H1 (cell line): ENCODE results near the gene GRM8. TPM values are rescaled to one million over a fixed set of nuclear protein-coding genes. Genes with fewer than 3 reads are reported as not detected.

ENCODE experiments used
- CTCF ChIA-PET: fragments of 300-600 bp; sonication (Branson Sonifier 250); formaldehyde crosslinking; loops from one replicate; lab custom pipeline; 2021; ENCODE audit not compliant: partially characterized antibody; lab: Charles Lee
- POLR2A ChIA-PET: fragments of 300-600 bp; sonication (Branson Sonifier 250); formaldehyde crosslinking; loops from one replicate; lab custom pipeline; 2021; ENCODE audit warnings: inconsistent platforms; ENCODE audit not compliant: partially characterized antibody; lab: Charles Lee
- DNase-seq, 2 experiments: peaks; one replicate each; pipeline versions ENCODE4 v3.0.0 to v3.0.0-alpha.2; 2010 to 2022; ENCODE audit warnings: low spot score in 2 of 2, low read depth in 1 of 2, mixed read lengths in 1 of 2
- FAIRE-seq: peaks from 2 replicates; lab custom pipeline; 2011; peaks lifted over from hg19 to GRCh38; lab: Jason Lieb, UNC
- H2AFZ ChIP-seq: 2 replicates; pipeline ENCODE4 v1.8.1; 2012; ENCODE audit warnings: low read length, inconsistent platforms
- H2AK5ac ChIP-seq: 2 replicates; pipeline ENCODE4 v1.6.1; 2013; ENCODE audit warnings: low read depth, low read length
- H2BK120ac ChIP-seq: replicated peaks from 2 replicates; pipeline ENCODE3; 2013; ENCODE audit warnings: low read depth, low read length, inconsistent platforms
- H2BK12ac ChIP-seq: 2 replicates; pipeline ENCODE4 v1.6.1; 2013; ENCODE audit warnings: low read depth, low read length
- H2BK15ac ChIP-seq: 2 replicates; pipeline ENCODE4 v1.6.1; 2013; ENCODE audit warnings: low read length
- H2BK20ac ChIP-seq: 2 replicates; pipeline ENCODE4 v1.6.1; 2013; ENCODE audit warnings: low read length
- H2BK5ac ChIP-seq: 2 replicates; pipeline ENCODE4 v1.6.1; 2013; ENCODE audit warnings: low read depth, low read length
- H3K14ac ChIP-seq: 2 replicates; pipeline ENCODE4 v1.6.1; 2013; ENCODE audit warnings: inconsistent platforms; ENCODE audit not compliant: insufficient read length
- H3K18ac ChIP-seq: 2 replicates; pipeline ENCODE4 v1.6.1; 2013; ENCODE audit warnings: low read length; ENCODE audit errors: extremely low read depth
- H3K23ac ChIP-seq: 2 replicates; pipeline ENCODE4 v1.6.1; 2013; ENCODE audit warnings: inconsistent platforms; ENCODE audit not compliant: insufficient read length
- H3K23me2 ChIP-seq: 2 replicates; pipeline ENCODE4 v1.6.1; 2013; ENCODE audit warnings: low read depth, low read length
- H3K27ac ChIP-seq: 2 replicates; pipeline ENCODE4 v1.6.1; 2011; ENCODE audit warnings: low read depth, low read length, inconsistent platforms
- H3K27me3 ChIP-seq, 4 experiments: replicated peaks in 1 of 4; 1 replicate in 1 of 4; 2 replicates in 3 of 4; pipeline versions ENCODE4 v1.6.1 to v1.8.1; 2011 to 2013; ENCODE audit warnings: low read length in 3 of 4, mild to moderate bottlenecking in 3 of 4, inconsistent platforms in 2 of 4, mixed read lengths in 2 of 4, moderate library complexity in 1 of 4; ENCODE audit not compliant: control insufficient read depth in 3 of 4, insufficient read depth in 3 of 4; ENCODE audit errors: extremely low read depth in 1 of 4
- H3K36me3 ChIP-seq, 4 experiments: 2 replicates each; pipeline versions ENCODE4 v1.6.1 to v1.8.1; 2011 to 2013; ENCODE audit warnings: mild to moderate bottlenecking in 4 of 4, low read length in 3 of 4, moderate library complexity in 2 of 4, control low read depth in 1 of 4, inconsistent platforms in 1 of 4; ENCODE audit not compliant: insufficient read depth in 4 of 4, control insufficient read depth in 2 of 4
- H3K4ac ChIP-seq: replicated peaks from 2 replicates; pipeline ENCODE3; 2013; ENCODE audit warnings: low read length, low read depth, mixed read lengths, inconsistent platforms; ENCODE audit not compliant: insufficient read length
- H3K4me1 ChIP-seq, 4 experiments: replicated peaks in 1 of 4; 1 replicate in 1 of 4; 2 replicates in 3 of 4; pipeline versions ENCODE4 v1.6.1 to v1.8.1; 2011 to 2013; ENCODE audit warnings: low read length in 3 of 4, inconsistent platforms in 2 of 4, mixed read lengths in 1 of 4; ENCODE audit not compliant: insufficient read depth in 4 of 4, control insufficient read depth in 3 of 4
- H3K4me2 ChIP-seq, 2 experiments: 2 replicates each; pipeline versions ENCODE4 v1.6.1 to v1.8.1; 2011 to 2013; ENCODE audit warnings: low read depth in 2 of 2, low read length in 2 of 2, control low read depth in 1 of 2, inconsistent platforms in 1 of 2, mild to moderate bottlenecking in 1 of 2; ENCODE audit not compliant: insufficient read depth in 1 of 2
- H3K4me3 ChIP-seq, 4 experiments: fragments of 200-600, 300-600 bp in 1 of 4; sonication (generic), shearing (Covaris generic), sonication (Bioruptor Twin) in 1 of 4; 2 replicates each; pipeline versions ENCODE4 v1.5.1 to v1.8.1; 2011 to 2016; ENCODE audit warnings: low read length in 4 of 4, low read depth in 3 of 4, control low read depth in 2 of 4, inconsistent platforms in 2 of 4, mild to moderate bottlenecking in 2 of 4, mixed read lengths in 1 of 4, moderate library complexity in 1 of 4; ENCODE audit not compliant: insufficient read depth in 2 of 4; ENCODE audit errors: extremely low read depth in 1 of 4
- H3K56ac ChIP-seq: replicated peaks from 2 replicates; pipeline ENCODE3; 2013; ENCODE audit warnings: low read depth, mild to moderate bottlenecking, mixed read lengths, low read length, inconsistent platforms; ENCODE audit not compliant: insufficient read length
- H3K79me1 ChIP-seq: 2 replicates; pipeline ENCODE4 v1.6.1; 2013; ENCODE audit warnings: low read depth, low read length, control low read depth
- H3K79me2 ChIP-seq, 2 experiments: 2 replicates each; pipeline versions ENCODE4 v1.6.1 to v1.8.1; 2012 to 2013; ENCODE audit warnings: low read length in 2 of 2, mild to moderate bottlenecking in 2 of 2, inconsistent platforms in 1 of 2; ENCODE audit not compliant: insufficient read depth in 2 of 2, control insufficient read depth in 1 of 2
- H3K9ac ChIP-seq, 4 experiments: replicated peaks in 1 of 4; 1 replicate in 1 of 4; 2 replicates in 3 of 4; pipeline versions ENCODE4 v1.6.1 to v1.8.1; 2011 to 2013; ENCODE audit warnings: low read depth in 3 of 4, low read length in 3 of 4, control low read depth in 2 of 4, mild to moderate bottlenecking in 2 of 4, moderate library complexity in 2 of 4, inconsistent platforms in 1 of 4; ENCODE audit errors: extremely low read depth in 1 of 4
- H3K9me3 ChIP-seq, 2 experiments: 2 replicates each; pipeline versions ENCODE4 v1.6.1 to v1.8.1; 2012 to 2013; ENCODE audit warnings: mild to moderate bottlenecking in 2 of 2, moderate library complexity in 2 of 2, control low read depth in 1 of 2, inconsistent platforms in 1 of 2, low read depth in 1 of 2, low read length in 1 of 2, mixed read lengths in 1 of 2; ENCODE audit not compliant: insufficient read depth in 2 of 2
- H4K20me1 ChIP-seq, 2 experiments: replicated peaks in 1 of 2; 2 replicates each; pipeline versions ENCODE3 to v1.8.1; 2011 to 2013; ENCODE audit warnings: inconsistent platforms in 2 of 2, low read length in 2 of 2, mild to moderate bottlenecking in 1 of 2; ENCODE audit not compliant: insufficient read depth in 2 of 2, control insufficient read depth in 1 of 2
- H4K5ac ChIP-seq: 2 replicates; pipeline ENCODE4 v1.6.1; 2013; ENCODE audit warnings: low read length, low read depth, mixed read lengths, inconsistent platforms; ENCODE audit not compliant: insufficient read length
- H4K8ac ChIP-seq: 2 replicates; pipeline ENCODE4 v1.8.0; 2013; ENCODE audit warnings: mild to moderate bottlenecking, moderate library complexity, low read length, inconsistent platforms; ENCODE audit not compliant: insufficient read depth; ENCODE audit errors: extremely low read depth
- H4K91ac ChIP-seq: replicated peaks from 2 replicates; pipeline ENCODE3; 2013; ENCODE audit warnings: low read length, mixed read lengths, inconsistent platforms; ENCODE audit not compliant: insufficient read length
- KDM1A ChIP-seq: fragments of 200-600, 300-600 bp; sonication (generic); IDR thresholded peaks from 2 replicates; pipeline ENCODE4 v1.7.1; 2016; ENCODE audit warnings: mild to moderate bottlenecking, low read length, borderline replicate concordance
- NRF1 ChIP-seq: IDR thresholded peaks from 2 replicates; pipeline ENCODE4 v1.6.1; 2011; ENCODE audit warnings: mild to moderate bottlenecking, low read depth, low read length, improper control_type of control experiment
- SUZ12 ChIP-seq: fragments of 200-600 bp; sonication (generic); IDR thresholded peaks from 2 replicates; pipeline ENCODE4 v1.6.1; 2012; ENCODE audit warnings: mild to moderate bottlenecking, inconsistent platforms, low read length, moderate library complexity, mixed read lengths
- TCF12 ChIP-seq: IDR thresholded peaks from 2 replicates; pipeline ENCODE4 v1.6.1; 2011; ENCODE audit warnings: low read depth, mild to moderate bottlenecking, low read length
- TEAD4 ChIP-seq: IDR thresholded peaks from 2 replicates; pipeline ENCODE4 v1.6.1; 2012; ENCODE audit warnings: low read depth, low read length, inconsistent platforms, mixed read lengths
- YY1 ChIP-seq: IDR thresholded peaks from 2 replicates; pipeline ENCODE4 v1.6.1; 2011; ENCODE audit warnings: low read depth, mild to moderate bottlenecking, low read length
- WGBS, 2 experiments: shearing (Covaris generic) in 1 of 2; methylation state at CpG; one replicate each; pipeline versions ENCODE4 v1.1.6 to v1.1.7; 2013 to 2015; ENCODE audit warnings: low lambda C conversion rate in 2 of 2, mixed read lengths in 2 of 2, inconsistent platforms in 1 of 2, low coverage in 1 of 2, missing lambda C conversion rate in 1 of 2; ENCODE audit not compliant: insufficient replicate concordance in 2 of 2, insufficient coverage in 1 of 2, insufficient read length in 1 of 2; ENCODE audit errors: extremely low coverage in 1 of 2, missing lambda C conversion rate in 1 of 2; 5-methylcytosine and 5-hydroxymethylcytosine counted together
- polyA plus RNA-seq, 7 experiments: library from polyadenylated mRNA; depleted of rRNA in 3 of 7; stranded (reverse) in 5 of 7; unstranded in 2 of 7; fragments of >200 nt in 5 of 7; fragments of 200-250 nt in 2 of 7; gene quantifications; 1 replicate in 5 of 7; 2 replicates in 1 of 7; 4 replicates in 1 of 7; pipeline versions ENCODE4 v1.2.1 to v1.2.3, GENCODE V29; 2011 to 2013; ENCODE audit warnings: missing spikeins in 2 of 7, mixed read lengths in 2 of 7
- total RNA-seq: library from RNA; stranded (reverse); fragmentation: NEBNext Ultra II Directional; extraction: Animal tissue kit (Norgen Biotek cat#: 25700); gene quantifications from 2 replicates; pipeline ENCODE4 v1.2.1, GENCODE V29; 2021

Gene GRM8
- total and polyA plus RNA-seq, 2 of the 8 experiments (the other 6 are each of a cell fraction or from before 2014, with no cell fraction given): 2.6 to 2.8 TPM

DNA sequence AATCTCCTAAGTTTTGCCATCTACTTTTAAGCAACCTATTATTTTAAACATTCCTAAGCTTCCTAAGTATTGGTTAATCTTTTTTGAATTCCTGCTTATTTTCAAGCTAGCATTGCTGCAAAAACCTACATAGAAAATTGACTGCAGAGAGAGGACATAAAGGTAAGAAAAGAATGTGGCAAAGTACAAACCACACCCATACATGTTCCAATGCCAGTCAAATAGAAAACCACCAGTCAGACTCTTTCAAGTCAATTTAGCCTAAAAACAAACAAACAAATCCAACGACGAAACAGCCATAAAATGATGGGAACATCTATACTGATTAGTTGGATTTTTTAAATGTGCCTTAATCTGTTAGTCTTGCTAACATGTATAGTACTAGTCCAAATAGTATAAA, 804.8 kb downstream of the GRM8 start:
- CTCF ChIA-PET: interaction anchor here (1.9 kb wide), 1 partner anchor 12 kb away, joined by 5 read pairs; no protein-coding TSS in a partner anchor
- TF ChIP-seq NRF1: no peak
- no peak for TF ChIP-seq TEAD4
- TF ChIP-seq YY1: no peak
- no peak for TF ChIP-seq SUZ12
- no peak for TF ChIP-seq KDM1A
- TF ChIP-seq TCF12: no peak

More for the DNA sequence above, 804.8 kb downstream of the GRM8 start:
- H2AK5ac ChIP-seq: no peak overlapping the region
- H2BK12ac ChIP-seq: no peak overlapping the region
- H2AFZ ChIP-seq: no peak overlapping the region
- H3K36me3 ChIP-seq: no peaks in the 10 kb centered on the region
- H3K23ac ChIP-seq: no peak overlapping the region
- no peak overlapping the region for H3K18ac ChIP-seq
- no peak overlapping the region for H3K27ac ChIP-seq
- no peak overlapping the region for H4K8ac ChIP-seq
- no peak overlapping the region for H2BK20ac ChIP-seq
- no peak overlapping the region for H2BK120ac ChIP-seq
- no peak overlapping the region for H2BK15ac ChIP-seq
- H3K9ac ChIP-seq: no peak overlapping the region
- no peaks in the 10 kb centered on the region for H3K23me2 ChIP-seq
- DNase-seq: no peak
- no peaks in the 10 kb centered on the region for H3K79me1 ChIP-seq
- no peak overlapping the region for H3K14ac ChIP-seq
- H3K4ac ChIP-seq: no peak overlapping the region
- no peak overlapping the region for H4K91ac ChIP-seq
- H3K4me1 ChIP-seq: no peaks in the 10 kb centered on the region
- no peaks in the 10 kb centered on the region for H3K27me3 ChIP-seq
- POLR2A ChIA-PET: no interaction called here
- H3K56ac ChIP-seq: no peak overlapping the region
- no peak overlapping the region for H2BK5ac ChIP-seq
- FAIRE-seq: no peak
- H3K4me3 ChIP-seq: no peak overlapping the region
- no peaks in the 10 kb centered on the region for H3K9me3 ChIP-seq
- no peaks in the 10 kb centered on the region for H3K79me2 ChIP-seq
- H4K20me1 ChIP-seq: no peaks in the 10 kb centered on the region
- H3K4me2 ChIP-seq: no peak overlapping the region
- WGBS, 2 experiments: 90% methylated on average over 2 of the region's 2 CpGs; no CpG with 5 or more reads in 1 of the 2 experiments
- H4K5ac ChIP-seq: no peak overlapping the region
